ENCODE results near the gene RBPJ.

Gene RBPJ

DNA sequence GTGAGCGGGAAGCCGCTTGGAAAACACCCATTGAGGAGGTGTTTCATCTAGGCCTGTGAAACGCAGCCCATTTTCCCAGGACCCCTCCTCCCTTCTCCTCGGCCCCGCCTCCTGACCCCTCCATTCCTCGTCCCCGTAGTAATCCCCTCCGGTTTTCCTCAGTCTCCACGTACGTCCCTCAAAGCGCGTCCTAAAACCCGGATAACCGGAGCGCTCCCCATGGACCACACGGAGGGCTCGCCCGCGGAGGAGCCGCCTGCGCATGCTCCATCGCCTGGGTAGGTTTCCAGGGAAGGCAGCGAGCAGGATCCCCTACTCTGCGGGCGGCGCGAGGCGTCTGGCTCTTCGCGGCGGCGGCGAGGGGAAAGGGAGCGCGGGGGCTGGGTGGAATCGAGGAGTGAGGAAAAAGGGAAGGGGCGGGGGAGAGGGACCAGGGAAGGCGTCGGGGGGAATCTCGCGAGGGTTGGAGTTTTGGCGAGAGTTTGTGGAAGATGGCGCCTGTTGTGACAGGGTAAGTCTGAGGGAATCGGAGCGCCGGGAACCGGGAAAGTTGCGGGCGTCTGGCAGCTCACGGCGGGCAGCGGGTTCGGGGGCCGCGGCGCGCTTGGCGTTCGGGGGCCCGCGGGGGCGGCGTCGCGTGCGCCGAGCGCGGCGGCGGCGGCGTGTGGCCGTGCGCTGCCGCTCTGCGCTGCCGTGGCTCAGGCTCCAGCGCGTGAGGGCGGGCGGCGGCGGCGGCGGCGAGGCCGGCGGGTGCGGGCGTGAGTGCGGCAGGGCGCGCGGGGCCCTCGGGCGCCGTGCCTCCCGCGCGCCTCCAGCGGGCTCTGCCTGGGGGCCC is at the start of gene RBPJ:
TSS of gene RBPJ (plus strand) at position 477 of the 835 bp plus-strand sequence. CDS start at position 492, 15 bp downstream.
- no peak for TF ChIP-seq ZFX (IDR thresholded peaks at IDR 0.05; ENCODE audit: borderline replicate concordance)
- no peak for TF ChIP-seq CTCF (IDR thresholded peaks at IDR 0.05)
- peak within 1 kb of the TSS; percentile 95 for H3K27ac ChIP-seq

DNA sequence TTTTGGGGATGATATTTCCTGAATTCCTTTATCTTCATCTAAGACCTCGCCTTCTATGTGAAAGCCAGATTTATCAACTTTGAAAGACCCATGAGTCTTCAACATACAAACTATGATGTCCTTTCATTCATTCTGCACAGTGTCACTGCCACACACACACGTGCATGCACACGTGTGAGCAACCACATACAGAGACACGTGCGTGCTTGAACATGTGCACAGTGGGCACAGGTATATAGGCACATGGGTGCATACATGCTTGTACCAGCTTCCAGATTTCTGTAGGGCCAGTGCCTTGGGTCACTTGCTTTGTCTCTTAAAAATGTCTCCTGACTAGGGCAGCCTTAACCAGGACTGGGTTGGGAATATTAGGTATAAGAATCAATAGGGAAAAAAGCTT is 49.1 kb upstream of the RBPJ start:
- TF ChIP-seq ZFX (IDR thresholded peaks at IDR 0.05; ENCODE audit: borderline replicate concordance) (no peak), CTCF (IDR thresholded peaks at IDR 0.05) (no peak)
- H3K27ac ChIP-seq: no peak overlapping the region

DNA sequence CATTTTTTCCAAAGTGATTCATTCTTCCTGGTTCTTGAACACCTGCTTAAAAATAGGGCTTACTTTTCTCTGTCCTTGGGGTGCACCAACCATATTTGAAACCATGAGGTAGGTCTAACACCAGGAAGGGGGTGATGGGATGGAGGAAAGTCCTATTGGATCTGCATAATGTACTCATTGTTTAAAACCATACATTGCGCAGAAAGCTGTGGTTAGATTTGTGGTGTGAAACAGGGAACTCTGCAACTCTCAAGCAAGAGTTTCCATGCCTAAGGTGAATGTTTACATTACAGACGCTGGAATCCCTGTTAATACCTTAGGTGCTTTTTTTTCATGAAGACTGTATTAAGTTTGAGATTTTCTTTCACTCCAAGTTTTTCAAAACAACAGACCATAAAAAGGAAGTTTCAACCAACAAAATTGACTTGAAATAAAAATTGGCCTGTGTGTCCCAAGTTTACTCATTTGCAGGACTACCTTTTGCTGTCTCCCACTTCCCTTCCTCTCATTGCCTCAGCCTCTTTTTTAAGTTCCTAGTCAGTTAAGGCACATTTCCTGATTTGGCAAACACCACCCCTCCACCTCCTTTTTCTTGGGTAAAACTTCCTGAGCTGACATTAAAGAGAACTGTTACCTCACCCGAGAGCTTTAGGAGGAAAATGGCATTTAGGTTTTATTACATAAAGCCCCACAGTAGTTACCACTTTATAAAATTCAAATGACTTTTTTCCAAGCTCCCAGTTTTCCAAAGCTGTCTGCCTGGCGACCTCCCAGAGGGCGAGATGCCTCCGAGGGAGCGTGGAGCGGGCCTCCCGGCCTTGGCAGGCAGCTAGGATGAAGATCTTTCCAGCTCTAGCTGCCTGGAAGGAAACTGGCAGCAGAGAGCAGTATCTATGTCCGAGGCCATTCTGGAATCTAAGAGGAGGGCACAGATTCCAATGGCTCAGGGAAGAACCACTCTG is 47.9 kb upstream of the RBPJ start:
- no peak for TF ChIP-seq ZFX (IDR thresholded peaks at IDR 0.05; ENCODE audit: borderline replicate concordance)
- no peak for TF ChIP-seq CTCF (IDR thresholded peaks at IDR 0.05)
- H3K27ac ChIP-seq: no peak overlapping the region

DNA sequence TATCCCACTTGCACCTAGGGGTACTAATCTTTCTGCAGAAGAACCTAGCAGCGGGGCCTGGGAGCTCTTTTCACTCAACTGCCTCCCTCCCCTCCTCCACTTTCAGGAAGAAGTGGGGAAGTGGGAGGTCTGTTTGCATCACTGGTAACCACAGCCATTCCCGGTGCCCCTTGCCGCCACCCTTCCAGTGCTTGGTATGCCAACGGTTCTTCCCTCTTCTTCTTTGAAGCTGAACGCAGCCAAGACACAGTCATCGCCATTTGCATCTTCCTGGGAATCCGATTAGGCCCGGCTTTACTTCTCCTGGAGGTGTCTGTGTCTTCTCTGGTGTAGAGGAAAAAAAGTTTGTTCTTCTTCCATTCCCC is 47.2 kb upstream of the RBPJ start:
- no peak for TF ChIP-seq CTCF (IDR thresholded peaks at IDR 0.05)
- no peak overlapping the region for H3K27ac ChIP-seq

DNA sequence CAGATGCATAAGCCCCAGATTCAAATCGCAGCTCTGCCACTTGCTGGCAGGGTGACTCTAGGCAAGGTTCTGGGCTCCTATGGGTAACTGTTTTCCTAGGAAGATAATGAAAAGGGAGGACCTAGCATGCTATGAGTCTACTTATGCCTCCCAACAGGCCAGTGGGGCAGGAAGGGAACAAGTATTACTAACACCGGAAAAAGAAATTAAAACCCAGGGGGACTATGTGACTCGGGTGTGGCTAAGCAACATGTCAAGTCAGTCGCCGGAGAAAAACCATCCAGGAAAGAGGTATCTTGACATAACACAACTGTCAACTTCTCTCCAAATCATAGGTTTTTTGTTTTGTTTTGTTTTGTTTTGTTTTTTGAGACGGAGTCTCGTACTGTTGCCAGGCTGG is 45.5 kb upstream of the RBPJ start:
- TF ChIP-seq CTCF (IDR thresholded peaks at IDR 0.05) (no peak), ZFX (IDR thresholded peaks at IDR 0.05; ENCODE audit: borderline replicate concordance) (no peak)
- H3K27ac ChIP-seq: no peak overlapping the region

DNA sequence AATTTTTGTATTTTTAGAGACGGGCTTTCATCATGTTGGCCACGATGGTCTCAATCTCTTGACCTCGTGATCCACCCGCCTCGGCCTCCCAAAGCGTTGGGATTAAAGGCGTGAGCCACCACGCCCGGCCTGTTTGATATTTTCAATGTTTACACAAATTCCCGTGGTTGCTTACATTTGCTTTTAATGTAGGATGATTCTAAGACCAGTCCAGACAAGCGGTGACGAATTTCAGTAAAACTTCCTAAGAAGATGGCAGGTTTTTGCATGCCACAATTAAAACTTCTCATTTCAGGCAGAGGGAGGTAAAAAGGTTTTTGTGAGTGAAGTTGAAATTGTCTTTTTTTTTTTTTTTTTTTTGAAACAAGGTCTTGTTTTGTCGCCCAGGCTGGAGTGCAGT is 41.4 kb upstream of the RBPJ start:
- TF ChIP-seq CTCF (IDR thresholded peaks at IDR 0.05) (no peak), ZFX (IDR thresholded peaks at IDR 0.05; ENCODE audit: borderline replicate concordance) (no peak)
- H3K27ac ChIP-seq: no peak overlapping the region

DNA sequence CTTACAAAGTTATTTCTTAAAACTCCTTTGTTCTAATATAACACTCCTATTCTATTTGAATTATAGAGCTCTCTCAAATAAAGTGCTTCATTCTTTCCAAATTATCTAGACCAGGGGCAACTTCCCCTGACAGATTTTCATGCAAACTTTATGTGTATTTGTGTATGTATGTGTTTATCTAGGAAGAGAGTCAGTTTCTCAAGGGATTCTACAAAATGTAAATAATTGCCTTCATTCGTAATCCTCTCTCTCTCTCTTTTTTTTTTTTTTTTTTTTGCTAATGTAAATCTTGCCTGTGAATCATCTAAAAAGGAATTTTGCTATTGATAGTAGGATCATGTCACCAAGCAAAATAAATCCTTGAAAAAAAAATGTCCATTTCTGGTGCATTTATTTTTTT is 38.9 kb upstream of the RBPJ start:
- no peak overlapping the region for H3K27ac ChIP-seq
- no peak for TF ChIP-seq CTCF (IDR thresholded peaks at IDR 0.05)
- TF ChIP-seq ZFX (IDR thresholded peaks at IDR 0.05; ENCODE audit: borderline replicate concordance): no peak
